ENCODE data around the gene CMC2. TPM values are rescaled to one million over a fixed set of nuclear protein-coding genes. Genes with fewer than 3 reads are reported as not detected.

Gene CMC2
- total and polyA plus RNA-seq, 9 of the 15 experiments (the other 6 are each of a cell fraction or from before 2014, with no cell fraction given) = 122 to 501 (median 172) TPM

GRCh38 chr16:80932708-80933095 is 74.0 kb downstream of the CMC2 start:
- no peak for FAIRE-seq
- TF ChIP-seq ZBTB43 (CRISPR knock-in tag; IDR thresholded peaks at IDR 0.05) (no peak), FOXO4 (CRISPR knock-in tag; IDR thresholded peaks at IDR 0.05) (no peak), ZNF830 (CRISPR knock-in tag; IDR thresholded peaks at IDR 0.05) (no peak), ATF2 (CRISPR knock-in tag; IDR thresholded peaks at IDR 0.05) (no peak), KDM5B (IDR thresholded peaks at IDR 0.05; ENCODE audit: insufficient replicate concordance, low read depth, low read length) (no peak), ZFP91 (CRISPR knock-in tag; IDR thresholded peaks at IDR 0.05) (no peak), ZNF224 (CRISPR knock-in tag; IDR thresholded peaks at IDR 0.05) (no peak), NR2C2 (CRISPR knock-in tag; IDR thresholded peaks at IDR 0.05) (no peak), NR2C2 (tag; IDR thresholded peaks at IDR 0.05) (no peak), SAFB (IDR thresholded peaks at IDR 0.05; ENCODE audit: borderline replicate concordance, low read depth, low read length) (no peak), ADNP (tag; IDR thresholded peaks at IDR 0.05) (no peak), PTBP1 (IDR thresholded peaks at IDR 0.05; ENCODE audit: low read depth, low read length) (no peak), ZNF12 (CRISPR knock-in tag; IDR thresholded peaks at IDR 0.05) (no peak), TCF3 (CRISPR knock-in tag; IDR thresholded peaks at IDR 0.05) (no peak)

More at GRCh38 chr16:80932708-80933095, 74.0 kb downstream of the CMC2 start:
- Histone ChIP-seq H3K4me2 (ENCODE audit: insufficient read depth, low read length) (no peak overlapping the region), H2AFZ (ENCODE audit: low read depth, low read length) (no peak overlapping the region), H3K79me2 (ENCODE audit: control insufficient read depth, insufficient read depth, low read length) (no peaks in the 10 kb centered on the region), H4K20me1 (replicated peaks; ENCODE audit: control insufficient read depth, insufficient read depth, low read length) (no peaks in the 10 kb centered on the region), H3K36me3 (ENCODE audit: control insufficient read depth, insufficient read depth, low read length) (no peaks in the 10 kb centered on the region), H3K9me3 (replicated peaks; ENCODE audit: control insufficient read depth, insufficient read depth, low read depth, low read length) (peaks cover 2% of the 10 kb centered on the region; the same call in 1 of the 2 replicates), H3K27me3 (ENCODE audit: control insufficient read depth in 2 of 2, insufficient read depth in 2 of 2, low read length in 2 of 2) (peaks cover 40 to 56% of the 10 kb centered on the region in 2 experiments; a peak in 4 of 5 replicates), H3K9me1 (ENCODE audit: control insufficient read depth, insufficient read depth, low read length) (no peaks in the 10 kb centered on the region), H3K9ac (ENCODE audit: insufficient read depth in 1 of 2, low read depth in 2 of 2, low read length in 2 of 2) (no peak overlapping the region), H3K27ac (ENCODE audit: extremely low read depth, low read depth, low read length) (no peak overlapping the region), H3K4me3 (no peak overlapping the region), H3K4me1 (replicated peaks in 1 of 2; ENCODE audit: control insufficient read depth in 2 of 2, insufficient read depth in 2 of 2, low read length in 2 of 2) (peaks cover 0 to 8% of the 10 kb centered on the region in 2 experiments; a peak in 1 of 5 replicates)
- intact Hi-C loops (cut with micrococcal nuclease) (no loop called here), in situ Hi-C loops (cut with MboI) (no loop called here)
- ChIA-PET POLR2A (interaction anchor here (0.5 to 2.0 kb wide), 2 partner anchors 8 to 712 kb away, joined by 3 to 8 read pairs; no protein-coding TSS in a partner anchor), CTCF (ENCODE audit: low intra/inter-chr PET ratio) (no interaction called here)
- BruUV-seq (replicated peaks) = no TSS peak
- WGBS (ENCODE audit: insufficient coverage, low coverage, missing lambda C conversion rate) = 7% methylated on average over 20 of the region's 20 CpGs
- no peak for ATAC-seq
- no peak for DNase-seq (ENCODE audit: extremely low read depth in 1 of 4, low spot score in 3 of 4)
